Activated T-cell treated with anti-CD3 and anti-CD28 coated beads for 48 hours (primary cell): ENCODE results near the gene TP53BP1.

ENCODE experiments used
- DNase-seq: peaks from one replicate; pipeline ENCODE4 v3.0.0-alpha.2; 2020; ENCODE audit warnings: low read depth

Gene TP53BP1

GRCh38 chr15:43489191-43489590, 3.8 kb downstream of the TP53BP1 start:
- DNase-seq, result no peak

- DNase-seq, result no peak
These were observed 4.2 kb downstream of the TP53BP1 start for GRCh38 chr15:43488790-43489189.

DNA sequence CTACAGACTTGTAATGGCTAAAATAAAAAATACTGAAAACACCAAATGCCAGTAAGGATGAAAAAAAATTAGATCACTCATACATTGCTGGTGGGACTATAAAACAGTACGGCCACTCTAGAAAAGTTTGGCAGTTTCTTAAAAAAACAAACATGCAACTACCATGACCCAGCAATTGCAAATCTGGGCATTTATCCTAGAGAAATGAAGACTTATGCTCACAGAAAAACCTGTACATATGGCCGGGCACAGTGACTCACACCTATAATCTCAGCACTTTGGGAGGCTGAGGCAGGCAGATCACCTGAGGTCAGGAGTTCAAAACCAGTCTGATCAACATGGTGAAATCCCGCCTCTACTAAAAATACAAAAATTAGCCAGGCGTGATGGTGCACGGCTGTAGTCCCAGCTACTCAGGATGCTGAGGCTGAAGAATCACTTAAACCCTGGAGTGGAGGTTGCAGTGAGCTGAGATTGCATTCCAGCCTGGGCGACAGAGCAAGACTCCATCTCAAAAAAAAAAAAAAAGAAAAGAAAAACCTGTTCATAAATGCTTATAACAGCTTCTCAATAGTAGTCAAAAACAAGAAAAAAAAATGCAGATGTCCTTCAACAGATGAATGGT, 5.6 kb downstream of the TP53BP1 start:
- DNase-seq, result no peak

- no peak for DNase-seq
These were observed 8.5 kb downstream of the TP53BP1 start for GRCh38 chr15:43484455-43484854.

GRCh38 chr15:43483297-43484128, 9.4 kb downstream of the TP53BP1 start:
- DNase-seq, result no peak

DNA sequence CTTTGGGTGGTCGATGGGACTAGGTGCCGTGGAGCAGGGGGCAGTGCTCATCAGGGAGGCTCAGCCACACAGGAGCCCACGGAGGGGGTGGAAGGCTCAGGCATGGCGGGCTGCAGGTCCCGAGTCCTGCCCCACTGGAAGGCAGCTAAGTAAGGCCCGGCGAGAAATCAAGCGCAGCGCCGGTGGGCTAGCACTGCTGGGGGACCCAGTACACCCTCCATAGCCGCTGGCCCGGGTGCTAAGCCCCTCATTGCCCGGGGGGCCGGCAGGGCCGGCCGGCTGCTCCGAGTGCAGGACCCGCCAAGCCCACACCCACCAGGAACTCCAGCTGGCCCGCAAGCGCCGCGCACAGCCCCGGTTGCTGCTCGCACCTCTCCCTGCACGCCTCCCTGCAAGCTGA, 19.1 kb downstream of the TP53BP1 start:
- no peak for DNase-seq

DNA sequence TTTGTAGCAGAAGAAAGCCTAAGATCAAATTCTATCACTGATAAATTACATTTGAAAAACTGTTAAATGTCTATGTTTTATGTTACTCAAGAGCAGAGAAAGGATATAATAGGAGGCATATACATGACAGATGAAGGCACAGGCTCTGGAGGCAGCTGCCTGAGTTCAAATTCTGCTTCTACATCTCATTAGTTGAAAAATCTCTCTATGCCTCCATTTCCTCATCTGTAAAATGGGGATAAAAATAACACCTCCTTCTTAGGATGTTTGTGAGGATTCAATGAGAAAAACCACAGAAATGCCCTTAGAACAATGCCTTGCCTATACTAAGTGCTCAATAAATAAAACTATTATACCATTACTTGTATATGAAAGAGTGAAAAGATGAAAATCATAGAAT, 21.0 kb downstream of the TP53BP1 start:
- DNase-seq, result no peak

- DNase-seq, result no peak
These were observed 23.1 kb downstream of the TP53BP1 start for GRCh38 chr15:43469867-43470266.

- DNase-seq, result no peak
These were observed 27.9 kb downstream of the TP53BP1 start for GRCh38 chr15:43465100-43465499.

GRCh38 chr15:43463998-43464397, 29.0 kb downstream of the TP53BP1 start:
- DNase-seq, result no peak

DNA sequence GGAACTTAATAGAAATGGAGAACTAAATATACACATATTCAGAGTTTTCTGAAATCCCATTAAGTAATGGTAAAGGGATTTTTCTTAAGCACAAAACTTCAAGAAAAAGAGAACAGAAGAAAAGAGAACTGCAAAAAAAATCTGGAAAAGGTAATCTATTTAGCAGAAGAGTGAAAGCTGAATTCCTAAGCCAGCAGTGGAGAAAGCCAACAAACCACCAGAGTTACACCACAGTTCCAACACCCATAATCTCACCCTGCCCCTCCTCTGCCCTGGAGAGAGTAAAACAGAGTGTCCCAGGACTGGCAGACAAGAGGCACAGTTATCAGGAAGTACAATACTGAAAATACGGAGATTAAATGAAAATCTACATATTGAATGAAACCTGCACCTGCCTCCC, 29.4 kb downstream of the TP53BP1 start:
- DNase-seq, result no peak

GRCh38 chr15:43449981-43450380, 43.0 kb downstream of the TP53BP1 start:
- DNase-seq, result no peak

DNA sequence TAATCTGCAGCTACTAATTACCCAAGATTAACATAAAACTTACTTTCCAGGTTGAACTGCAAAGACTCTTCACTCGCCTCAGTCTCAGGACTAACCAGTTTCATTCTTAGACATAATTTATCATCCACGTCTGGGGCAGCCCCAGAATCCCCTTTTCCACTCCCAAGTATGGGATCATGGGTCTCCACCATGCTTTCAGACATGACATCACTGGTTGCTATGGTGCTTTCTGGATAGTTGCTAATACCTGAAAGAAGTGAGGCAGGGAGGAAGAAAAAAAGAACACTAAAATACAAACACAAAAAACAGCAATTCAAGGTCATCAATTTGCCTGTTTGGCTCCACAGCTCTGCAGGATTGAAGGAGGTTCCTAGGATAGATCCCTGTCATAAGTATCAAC, 46.6 kb downstream of the TP53BP1 start:
- no peak for DNase-seq

DNA sequence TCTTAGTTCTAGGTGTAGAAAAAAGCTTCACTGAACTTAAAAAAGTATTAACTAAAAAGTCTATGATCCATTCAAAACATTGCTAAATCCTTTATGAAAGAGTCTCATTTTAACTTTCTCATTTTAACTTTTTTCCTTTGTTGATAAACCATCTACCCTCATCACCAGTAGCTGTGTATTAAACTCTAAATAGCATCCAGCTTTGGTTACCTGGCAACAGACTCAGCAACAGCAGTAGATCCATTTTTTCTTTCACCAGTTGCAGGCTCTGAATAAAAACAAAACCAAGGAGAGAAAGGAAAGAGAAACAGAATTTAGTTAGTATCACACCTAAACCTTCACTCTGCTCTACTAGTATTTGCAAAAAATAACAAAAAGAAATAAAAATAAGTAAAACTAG, 51.6 kb downstream of the TP53BP1 start:
- no peak for DNase-seq

DNA sequence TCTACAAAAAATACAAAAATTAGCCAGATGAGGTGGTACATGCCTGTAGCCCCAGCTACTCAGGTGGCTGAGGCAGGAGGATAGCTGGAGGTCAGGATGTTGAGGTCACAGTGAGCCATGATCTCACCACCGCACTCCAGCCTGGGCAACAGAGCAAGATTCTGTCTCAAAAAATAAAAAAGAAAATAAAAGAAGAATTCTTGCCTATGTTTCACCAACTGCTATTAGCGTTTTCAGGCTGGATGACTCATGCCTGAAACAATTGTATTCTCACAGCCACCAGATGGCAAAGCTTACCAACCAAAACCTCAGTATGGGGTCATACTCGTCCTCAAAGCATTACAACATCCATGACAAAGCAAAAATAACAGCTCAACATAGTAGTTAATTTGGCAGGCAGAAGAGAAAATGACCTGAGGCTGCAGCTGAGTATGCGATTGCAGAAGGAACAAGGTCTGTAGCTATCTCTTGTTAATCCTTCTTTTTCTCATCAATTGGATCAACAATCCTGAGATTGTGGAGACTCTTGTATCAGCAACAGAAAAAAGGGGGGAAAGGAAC, 52.2 kb downstream of the TP53BP1 start:
- peak; percentile 6 for DNase-seq

DNA sequence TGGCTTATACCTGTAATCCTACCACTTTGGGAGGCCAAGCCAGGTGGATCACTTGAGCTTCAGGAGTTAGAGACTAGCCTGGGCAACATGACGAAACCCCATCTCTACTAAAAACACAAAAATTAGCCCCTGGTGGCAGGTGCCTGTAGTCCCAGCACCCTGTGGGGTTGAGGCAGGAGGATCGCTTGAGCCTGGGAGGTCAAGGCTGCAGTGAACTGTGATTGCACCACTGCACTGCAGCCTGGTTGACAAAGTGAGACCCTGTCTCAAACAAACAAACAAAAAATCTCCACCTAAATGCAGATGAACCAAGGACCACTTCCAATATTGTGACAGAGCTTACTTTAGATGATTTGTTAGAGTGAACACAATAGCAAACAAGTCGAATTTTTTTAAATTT, 53.7 kb downstream of the TP53BP1 start:
- no peak for DNase-seq

- DNase-seq, result no peak
These were observed 56.6 kb downstream of the TP53BP1 start for GRCh38 chr15:43436395-43436794.

GRCh38 chr15:43434446-43434845, 58.5 kb downstream of the TP53BP1 start:
- no peak for DNase-seq

GRCh38 chr15:43433661-43434303, 59.2 kb downstream of the TP53BP1 start:
- DNase-seq, result no peak

DNA sequence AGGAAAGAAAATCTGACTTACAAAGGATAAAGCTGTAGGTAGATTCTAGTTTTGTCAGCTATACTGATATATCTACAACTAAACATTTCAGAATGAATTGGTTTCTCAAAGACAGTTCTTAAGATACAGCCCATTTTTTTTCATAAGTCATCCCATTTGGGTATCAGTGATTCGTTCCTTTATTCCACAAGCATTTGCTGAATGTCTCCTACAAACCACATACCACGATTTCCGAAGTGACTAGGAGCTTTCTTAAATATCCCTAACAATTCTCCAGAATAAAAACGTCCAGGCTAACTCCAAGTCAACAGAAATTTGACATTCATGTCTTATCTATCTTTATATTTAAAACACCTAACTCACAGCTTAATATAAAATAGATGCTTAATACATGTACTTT, 59.8 kb downstream of the TP53BP1 start:
- DNase-seq, result no peak

DNA sequence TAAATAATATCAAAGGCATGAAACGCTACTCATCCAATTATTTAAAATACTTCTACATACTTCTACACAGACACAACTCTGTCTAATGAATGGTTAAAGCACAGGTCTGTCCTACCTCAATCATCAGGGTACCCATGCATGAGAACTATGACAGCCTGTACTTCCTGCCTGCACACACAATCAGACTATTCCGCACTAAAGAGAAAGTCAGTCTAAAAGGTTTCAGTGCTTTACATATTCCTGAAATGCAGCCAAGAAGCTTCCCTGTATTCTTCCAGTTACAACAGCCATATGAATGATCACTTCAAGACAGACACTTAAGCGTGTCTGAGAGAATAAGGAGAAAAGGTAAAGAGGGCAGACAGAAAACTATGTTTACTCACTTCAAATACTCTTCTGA, 63.3 kb downstream of the TP53BP1 start:
- DNase-seq, result no peak

- no peak for DNase-seq
These were observed 69.2 kb downstream of the TP53BP1 start for GRCh38 chr15:43423793-43424192.

DNA sequence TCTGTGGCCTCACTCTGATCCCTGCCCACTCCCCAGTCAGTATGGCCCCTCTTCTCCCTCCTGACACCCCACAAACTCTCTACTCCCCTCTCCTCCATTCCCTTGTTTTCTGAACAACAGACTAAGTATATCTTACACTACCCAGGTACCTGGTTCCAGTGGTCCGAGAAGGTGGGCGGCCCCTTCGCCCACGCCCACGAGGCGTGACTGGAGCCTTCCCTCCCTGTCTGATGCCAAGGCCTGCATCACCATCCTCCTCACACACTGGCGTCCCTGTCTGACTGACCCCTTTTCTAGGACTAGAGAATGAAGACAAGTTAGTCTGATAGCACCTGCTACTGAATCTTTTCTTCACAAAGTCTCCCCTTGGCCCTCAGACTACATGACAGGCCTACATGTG, 72.1 kb downstream of the TP53BP1 start:
- DNase-seq, result no peak
